Sigmoid colon (tissue), 4 donors: ENCODE data around the gene MLLT10.

Experiments used
- CTCF ChIP-seq, 4 experiments: fragments of 450-650 bp in 3 of 4; fragments of 200-600 bp in 1 of 4; IDR thresholded peaks; one replicate each; pipeline ENCODE4 v1.5.1; 2016 to 2019; ENCODE audit warnings: antibody characterized with exemption in 4 of 4, mild to moderate bottlenecking in 3 of 4, moderate library complexity in 2 of 4
- EP300 ChIP-seq, 4 donors: sonication (generic); formaldehyde crosslinking; IDR thresholded peaks; one replicate each; pipeline ENCODE4 v1.6.1; 2017; ENCODE audit warnings: antibody characterized with exemption in 4 of 4
- POLR2A ChIP-seq, 2 donors: fragments of 450-650 bp; IDR thresholded peaks; one replicate each; pipeline ENCODE4 v1.6.1; 2016; ENCODE audit warnings: antibody characterized with exemption in 2 of 2, mild to moderate bottlenecking in 2 of 2, moderate library complexity in 2 of 2

- TF ChIP-seq CTCF (IDR thresholded peaks at IDR 0.05) = no peak
- no peak for TF ChIP-seq POLR2A (IDR thresholded peaks at IDR 0.05)
- no peak for TF ChIP-seq EP300 (IDR thresholded peaks at IDR 0.05)
Observed at GRCh38 chr10:21699575-21699974, 165.5 kb downstream of the MLLT10 start.
